HK-2 (cell line): ENCODE results near the gene TAF11L13.
"Not testable (repeated sequence)": the region's sequence is repeated elsewhere in the genome, so short reads cannot be mapped to it uniquely, and the experiment has no call there.

ENCODE experiments used
- DNase-seq: peaks from one replicate; pipeline ENCODE4 v3.0.0-alpha.2; 2018; ENCODE audit not compliant: unreplicated experiment

Gene TAF11L13

DNA sequence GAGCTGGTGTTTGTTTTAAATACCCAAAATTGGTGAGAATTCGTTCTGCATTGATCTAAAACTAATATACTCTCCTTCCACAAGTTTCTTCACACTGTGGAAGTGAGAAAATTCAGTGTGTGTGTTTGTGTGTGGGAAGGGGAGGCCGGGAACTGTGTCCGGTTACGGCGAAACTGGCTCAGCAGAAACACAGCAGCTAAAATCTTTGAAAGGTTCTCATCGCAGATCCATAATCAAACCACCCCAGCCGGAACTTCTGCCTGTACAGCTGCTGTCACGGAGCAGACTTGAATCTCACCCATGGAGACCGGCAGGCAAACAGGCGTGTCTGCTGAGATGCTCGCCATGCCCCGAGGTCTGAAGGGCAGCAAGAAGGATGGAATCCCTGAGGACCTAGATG is at the start of gene TAF11L13:
Gene TAF11L13, plus strand, starts transcription at position 301 of the 400 bp plus-strand sequence.
- not testable (repeated sequence) for DNase-seq

DNA sequence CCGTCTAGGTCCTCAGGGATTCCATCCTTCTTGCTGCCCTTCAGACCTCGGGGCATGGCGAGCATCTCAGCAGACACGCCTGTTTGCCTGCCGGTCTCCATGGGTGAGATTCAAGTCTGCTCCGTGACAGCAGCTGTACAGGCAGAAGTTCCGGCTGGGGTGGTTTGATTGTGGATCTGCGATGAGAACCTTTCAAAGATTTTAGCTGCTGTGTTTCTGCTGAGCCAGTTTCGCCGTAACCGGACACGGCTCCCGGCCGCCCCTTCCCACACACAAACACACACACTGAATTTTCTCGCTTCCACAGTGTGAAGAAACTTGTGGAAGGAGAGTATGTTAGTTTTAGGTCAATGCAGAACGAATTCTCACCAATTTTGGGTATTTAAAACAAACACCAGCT is 46.2 kb upstream of the TAF11L13 start, which contains the start of gene TAF11L7:
Gene TAF11L7, minus strand, starts transcription at position 101 of the 400 bp plus-strand sequence.
- not testable (repeated sequence) for DNase-seq

DNA sequence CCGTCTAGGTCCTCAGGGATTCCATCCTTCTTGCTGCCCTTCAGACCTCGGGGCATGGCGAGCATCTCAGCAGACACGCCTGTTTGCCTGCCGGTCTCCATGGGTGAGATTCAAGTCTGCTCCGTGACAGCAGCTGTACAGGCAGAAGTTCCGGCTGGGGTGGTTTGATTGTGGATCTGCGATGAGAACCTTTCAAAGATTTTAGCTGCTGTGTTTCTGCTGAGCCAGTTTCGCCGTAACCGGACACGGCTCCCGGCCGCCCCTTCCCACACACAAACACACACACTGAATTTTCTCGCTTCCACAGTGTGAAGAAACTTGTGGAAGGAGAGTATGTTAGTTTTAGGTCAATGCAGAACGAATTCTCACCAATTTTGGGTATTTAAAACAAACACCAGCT is 41.0 kb upstream of the TAF11L13 start, which contains the start of gene TAF11L8:
Gene TAF11L8, minus strand, starts transcription at position 101 of the 400 bp plus-strand sequence.
- not testable (repeated sequence) for DNase-seq

DNA sequence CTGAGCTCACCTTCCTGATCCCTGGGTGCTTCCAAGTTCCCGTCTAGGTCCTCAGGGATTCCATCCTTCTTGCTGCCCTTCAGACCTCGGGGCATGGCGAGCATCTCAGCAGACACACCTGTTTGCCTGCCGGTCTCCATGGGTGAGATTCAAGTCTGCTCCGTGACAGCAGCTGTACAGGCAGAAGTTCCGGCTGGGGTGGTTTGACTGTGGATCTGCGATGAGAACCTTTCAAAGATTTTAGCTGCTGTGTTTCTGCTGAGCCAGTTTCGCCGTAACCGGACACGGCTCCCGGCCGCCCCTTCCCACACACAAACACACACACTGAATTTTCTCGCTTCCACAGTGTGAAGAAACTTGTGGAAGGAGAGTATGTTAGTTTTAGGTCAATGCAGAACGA is 37.6 kb upstream of the TAF11L13 start, which contains the start of gene TAF11L9:
Gene TAF11L9, minus strand, starts transcription at position 140 of the 400 bp plus-strand sequence.
- not testable (repeated sequence) for DNase-seq

DNA sequence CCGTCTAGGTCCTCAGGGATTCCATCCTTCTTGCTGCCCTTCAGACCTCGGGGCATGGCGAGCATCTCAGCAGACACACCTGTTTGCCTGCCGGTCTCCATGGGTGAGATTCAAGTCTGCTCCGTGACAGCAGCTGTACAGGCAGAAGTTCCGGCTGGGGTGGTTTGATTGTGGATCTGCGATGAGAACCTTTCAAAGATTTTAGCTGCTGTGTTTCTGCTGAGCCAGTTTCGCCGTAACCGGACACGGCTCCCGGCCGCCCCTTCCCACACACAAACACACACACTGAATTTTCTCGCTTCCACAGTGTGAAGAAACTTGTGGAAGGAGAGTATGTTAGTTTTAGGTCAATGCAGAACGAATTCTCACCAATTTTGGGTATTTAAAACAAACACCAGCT is 34.2 kb upstream of the TAF11L13 start, which contains the start of gene TAF11L10:
Gene TAF11L10, minus strand, starts transcription at position 101 of the 400 bp plus-strand sequence.
- not testable (repeated sequence) for DNase-seq

DNA sequence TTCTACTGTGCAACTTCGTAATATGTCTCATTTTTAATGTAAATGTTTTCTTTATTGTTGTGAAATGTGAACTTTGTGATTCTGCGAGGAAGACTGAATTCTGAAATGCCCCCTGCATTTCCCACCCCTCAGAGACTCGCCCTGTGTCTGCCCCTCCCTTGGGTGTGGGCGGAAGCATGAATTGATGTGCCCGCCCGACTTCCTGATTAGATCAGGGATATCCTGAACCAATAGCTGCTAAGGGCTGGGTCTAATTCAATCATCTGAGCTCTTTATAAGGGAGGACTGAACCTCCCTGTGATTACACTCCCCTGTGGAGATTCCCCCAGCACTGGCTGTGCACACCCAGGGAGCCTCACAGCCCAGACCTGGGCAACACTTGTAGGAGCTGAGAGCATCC is 28.0 kb upstream of the TAF11L13 start, which contains the start of gene TAF11L11:
Gene TAF11L11, plus strand, starts transcription at position 304 of the 400 bp plus-strand sequence.
- DNase-seq: not testable (repeated sequence)

DNA sequence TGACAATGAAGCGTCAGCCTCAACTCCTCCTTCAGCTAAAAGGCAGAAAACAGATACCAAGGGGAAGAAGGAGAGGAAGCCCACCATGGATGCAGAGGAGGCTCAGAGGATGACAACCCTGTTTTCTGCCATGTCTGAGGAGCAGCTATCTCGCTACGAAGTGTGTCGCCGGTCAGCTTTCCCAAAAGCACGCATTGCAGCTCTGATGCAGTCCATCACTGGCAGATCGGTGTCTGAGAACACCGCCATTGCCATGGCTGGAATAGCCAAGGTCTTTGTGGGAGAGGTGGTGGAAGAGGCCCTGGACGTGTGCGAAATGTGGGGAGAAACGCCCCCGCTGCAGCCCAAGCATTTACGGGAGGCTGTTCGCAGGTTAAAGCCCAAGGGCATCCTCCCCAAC is 26.9 kb upstream of the TAF11L13 start:
- DNase-seq: no peak

DNA sequence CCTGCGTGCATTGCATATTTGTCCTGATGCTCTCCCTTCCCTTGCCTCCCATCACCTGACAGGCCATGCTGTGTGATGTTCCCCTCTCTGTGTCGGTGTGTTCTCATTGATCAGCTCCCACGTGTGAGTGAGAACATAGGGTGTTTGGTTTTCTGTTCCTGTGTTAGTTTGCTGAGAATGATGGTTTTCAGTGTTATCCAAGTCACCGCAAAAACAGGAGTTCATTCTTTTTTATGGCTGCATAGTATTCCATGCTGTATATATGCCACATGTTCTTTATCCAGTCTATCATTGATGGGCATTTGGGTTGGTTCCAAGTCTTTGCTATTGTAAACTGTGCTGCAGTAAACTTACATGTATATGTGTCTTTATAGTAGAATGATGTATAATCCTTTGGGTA is 24.4 kb upstream of the TAF11L13 start:
- DNase-seq: not testable (repeated sequence)

DNA sequence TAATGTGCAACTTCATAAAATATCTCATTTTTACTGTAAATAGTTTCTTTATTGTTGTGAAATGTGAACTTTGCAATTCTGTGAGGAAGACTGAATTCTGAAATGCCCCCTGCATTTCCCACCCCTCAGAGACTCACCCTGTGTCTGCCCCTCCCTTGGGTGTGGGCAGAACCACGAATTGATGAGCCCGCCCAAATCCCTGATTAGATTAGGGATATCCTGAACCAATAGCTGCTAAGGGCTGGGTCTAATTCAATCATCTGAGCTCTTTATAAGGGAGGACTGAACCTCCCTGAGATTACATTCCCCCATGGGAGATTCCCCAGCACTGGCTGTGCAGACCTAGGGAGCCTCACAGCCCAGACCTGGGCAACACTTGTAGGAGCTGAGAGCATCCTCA is 21.8 kb upstream of the TAF11L13 start, which contains the start of gene TAF11L12:
Gene TAF11L12, plus strand, starts transcription at position 301 of the 400 bp plus-strand sequence.
- DNase-seq: not testable (repeated sequence)

DNA sequence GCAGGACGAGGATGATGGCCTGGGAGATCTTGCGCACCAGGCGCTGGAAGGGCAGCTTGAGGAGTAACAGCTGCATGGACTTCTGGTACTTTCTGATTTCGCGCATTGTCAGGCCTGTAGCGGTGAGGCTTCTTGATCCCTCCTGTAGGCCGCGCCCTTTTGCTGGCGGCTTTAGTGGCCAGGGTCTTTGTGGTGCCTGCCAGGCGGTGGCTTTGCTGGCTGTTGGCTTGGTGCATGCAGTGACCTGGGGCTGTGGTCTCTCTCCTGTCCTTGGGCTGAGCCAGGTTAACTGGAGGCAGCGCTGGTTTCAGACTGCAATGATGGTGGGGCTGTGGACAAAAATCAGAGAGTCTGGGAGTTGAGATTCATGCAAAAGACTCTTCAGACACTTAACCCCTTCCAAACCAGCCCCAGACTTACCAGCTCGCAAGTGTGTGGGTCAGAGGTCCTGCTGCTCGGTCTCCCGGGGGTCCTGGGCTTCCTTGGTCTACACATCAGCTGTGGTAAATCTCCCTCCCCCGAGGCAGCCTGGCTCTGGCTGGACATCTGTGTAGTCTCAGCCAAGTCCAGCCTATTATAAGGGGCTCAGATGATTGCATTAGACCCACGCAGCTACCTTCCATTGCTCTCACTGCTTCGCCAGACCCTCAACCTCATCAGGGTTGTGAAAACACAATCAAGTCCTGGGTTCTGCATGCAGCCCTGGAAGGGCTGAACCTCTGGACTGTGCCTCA is 16.8 kb upstream of the TAF11L13 start:
- DNase-seq: no peak

DNA sequence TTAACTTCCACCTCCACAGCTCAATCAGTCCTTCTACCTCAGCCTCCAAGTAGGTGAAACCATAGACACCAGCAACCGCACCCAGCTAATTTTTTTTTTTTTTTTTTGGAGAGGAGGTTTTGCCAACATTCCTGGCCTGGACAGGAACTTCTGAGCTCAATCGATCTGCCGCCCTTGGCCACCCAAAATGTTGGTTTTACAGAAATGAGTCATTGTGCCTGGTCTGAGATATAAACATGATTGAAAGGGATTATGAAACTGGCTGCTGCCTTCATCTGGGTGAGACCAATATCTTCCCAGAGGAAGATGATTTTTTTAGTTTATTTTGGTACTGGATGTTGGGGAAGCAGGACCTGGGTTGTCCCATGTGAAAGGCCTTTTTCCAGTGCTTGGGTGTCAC is 12.5 kb upstream of the TAF11L13 start:
- no peak for DNase-seq

DNA sequence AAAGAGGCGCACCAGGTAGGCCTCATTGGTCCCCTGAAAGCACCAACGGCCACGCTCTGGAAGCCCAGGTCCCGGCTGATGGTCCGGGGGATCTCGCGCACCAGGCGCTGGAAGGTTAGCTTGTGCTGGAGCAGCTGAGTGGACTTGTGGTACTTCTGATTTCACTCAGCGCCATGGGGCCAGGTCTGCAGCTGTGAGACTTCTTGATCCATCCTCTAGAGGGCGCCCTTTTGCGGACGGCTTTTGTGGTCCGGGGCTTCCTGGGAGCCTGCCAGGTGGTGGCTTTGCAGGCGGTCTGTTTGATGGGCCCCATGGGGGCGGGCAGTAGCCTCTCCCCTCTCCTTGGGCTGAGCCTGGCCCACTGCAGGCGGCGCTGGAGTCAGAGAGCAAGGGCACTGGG is 11.3 kb upstream of the TAF11L13 start:
- no peak for DNase-seq

DNA sequence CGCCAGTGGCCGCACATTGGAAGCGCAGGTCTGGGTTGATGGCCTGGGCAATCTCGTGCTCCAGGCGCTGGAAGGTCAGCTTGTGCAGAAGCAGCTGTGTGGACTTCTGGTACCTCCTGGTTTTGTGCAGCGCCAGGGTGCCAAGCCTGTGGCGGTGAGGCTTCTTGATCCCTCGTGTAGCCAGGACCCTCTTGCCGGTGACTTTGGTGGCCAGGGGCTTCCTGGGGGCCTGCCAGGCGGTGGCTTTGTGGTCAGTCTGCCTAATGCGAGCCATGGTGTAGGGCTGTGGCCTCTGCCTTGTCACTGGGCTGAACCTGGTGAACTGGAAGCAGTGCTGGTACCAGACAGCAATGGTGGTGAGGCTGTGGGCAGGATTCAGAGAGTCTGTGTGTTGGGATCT is 6.2 kb upstream of the TAF11L13 start:
- DNase-seq: no peak

DNA sequence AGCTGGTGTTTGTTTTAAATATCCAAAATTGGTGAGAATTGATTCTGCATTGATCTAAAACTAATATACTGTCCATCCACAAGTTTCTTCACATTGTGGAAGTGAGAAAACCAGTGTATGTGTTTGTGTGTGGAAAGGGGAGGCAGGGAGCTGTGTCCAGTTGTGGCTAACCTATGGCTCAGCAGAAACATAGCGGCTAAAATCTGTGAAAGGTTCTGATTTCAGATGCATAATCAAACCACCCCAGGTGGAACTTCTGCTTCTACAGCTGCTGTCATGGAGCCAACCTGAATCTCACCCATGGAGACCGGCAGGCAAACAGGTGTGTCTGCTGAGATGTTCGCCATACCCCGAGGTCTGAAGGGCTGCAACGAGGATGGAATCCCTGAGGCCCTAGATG is 2.3 kb downstream of the TAF11L13 start, which contains the start of gene TAF11L14:
Gene TAF11L14, plus strand, starts transcription at position 301 of the 400 bp plus-strand sequence.
- DNase-seq: no peak

DNA sequence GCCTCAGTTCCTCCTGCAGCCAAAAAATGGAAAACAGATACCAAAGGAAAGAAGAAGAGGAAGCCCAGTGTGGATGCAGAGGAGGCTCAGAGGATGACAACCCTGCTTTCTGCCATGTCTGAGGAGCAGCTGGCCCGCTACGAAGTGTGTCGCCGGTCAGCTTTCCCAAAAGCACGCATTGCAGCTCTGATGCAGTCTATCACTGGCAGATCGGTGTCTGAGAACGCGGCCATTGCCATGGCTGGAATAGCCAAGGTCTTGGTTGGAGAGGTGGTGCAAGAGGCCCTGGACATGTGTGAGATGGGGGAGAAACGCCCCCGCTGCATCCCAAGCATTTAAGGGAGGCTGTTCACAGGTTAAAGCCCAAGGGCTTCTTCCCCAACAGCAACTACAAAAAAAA is 17.3 kb downstream of the TAF11L13 start:
- DNase-seq: not testable (repeated sequence)

DNA sequence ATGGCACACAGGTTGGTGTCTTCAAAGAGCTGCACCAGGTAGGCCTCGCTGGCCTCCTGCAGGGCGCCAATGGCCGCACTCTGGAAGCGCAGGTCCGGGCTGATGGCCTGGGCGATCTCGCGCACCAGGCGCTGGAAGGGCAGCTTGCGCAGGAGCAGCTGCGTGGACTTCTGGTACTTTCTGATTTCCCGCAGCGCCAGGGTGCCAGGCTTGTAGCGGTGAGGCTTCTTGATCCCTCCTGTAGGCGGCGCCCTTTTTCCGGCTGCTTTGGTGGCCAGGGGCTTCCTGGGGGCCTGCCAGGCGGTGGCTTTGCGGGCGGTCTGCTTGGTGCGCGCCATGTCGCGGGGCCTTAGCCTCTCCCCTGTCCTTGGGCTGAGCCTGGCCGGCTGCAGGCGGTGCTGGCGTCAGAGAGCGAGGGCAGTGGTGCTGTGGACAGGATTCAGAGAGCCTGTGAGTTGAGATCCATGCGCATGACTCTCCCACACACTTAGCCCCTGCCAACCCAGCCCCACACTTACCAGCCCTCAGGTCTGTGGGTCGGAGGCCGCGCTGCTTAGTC is 23.4 kb downstream of the TAF11L13 start:
- not testable (repeated sequence) for DNase-seq

DNA sequence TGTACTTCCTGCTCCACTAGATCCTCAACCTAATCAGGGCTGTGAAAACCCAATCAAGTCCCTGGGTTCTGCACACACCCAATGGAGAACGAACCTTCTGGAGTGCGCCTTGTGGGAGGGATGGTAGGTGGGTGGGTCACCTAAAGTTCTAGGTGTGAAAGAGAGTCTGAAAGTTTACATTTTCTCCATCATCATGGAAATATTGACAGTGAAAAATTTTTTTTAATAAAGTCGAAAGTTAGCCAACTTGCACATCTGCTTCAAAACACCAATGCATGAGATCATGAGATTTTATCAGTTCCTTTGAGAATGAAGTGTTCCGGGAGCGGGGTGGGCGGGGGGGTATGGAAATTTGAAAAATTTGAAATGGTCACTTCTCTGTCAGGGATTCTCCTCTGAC is 24.0 kb downstream of the TAF11L13 start:
- DNase-seq: no peak

DNA sequence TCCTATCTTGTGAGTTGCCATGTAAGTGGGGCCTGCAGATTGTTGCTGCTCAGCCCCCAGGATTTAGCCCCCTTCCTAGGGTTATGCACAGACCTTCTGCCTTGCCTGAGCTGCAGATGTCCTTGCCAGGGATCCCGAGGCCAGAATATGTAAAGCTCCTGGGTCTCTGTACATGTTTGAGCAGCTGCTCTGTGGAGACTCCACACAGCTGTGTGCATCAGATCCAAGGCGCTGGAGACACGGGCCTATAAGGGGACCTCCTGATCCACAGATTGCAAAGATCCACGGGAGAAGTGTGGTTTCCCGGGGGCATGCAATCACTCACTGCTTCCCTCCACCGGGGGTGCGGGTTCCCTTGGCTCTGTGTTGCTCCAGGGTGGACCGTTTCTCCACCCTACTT is 31.3 kb downstream of the TAF11L13 start:
- DNase-seq: no peak

DNA sequence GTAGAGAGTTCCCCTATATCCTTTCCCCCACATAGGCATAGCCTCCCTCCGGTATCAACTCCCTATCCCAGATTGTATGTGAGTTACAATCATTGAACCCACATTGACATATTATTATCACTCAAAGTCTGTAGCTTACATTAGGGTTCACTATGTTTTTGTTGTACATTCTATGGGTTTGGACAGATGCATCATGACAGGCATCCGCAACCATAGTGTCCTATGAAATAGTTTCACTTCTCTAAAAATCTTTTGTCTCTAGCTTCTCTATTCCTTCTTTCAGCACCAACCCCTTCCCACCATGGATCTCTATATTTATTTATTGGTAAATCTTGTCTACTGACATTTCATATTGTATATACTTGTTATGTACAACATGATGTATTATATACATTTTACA is 33.9 kb downstream of the TAF11L13 start:
- DNase-seq: no peak

DNA sequence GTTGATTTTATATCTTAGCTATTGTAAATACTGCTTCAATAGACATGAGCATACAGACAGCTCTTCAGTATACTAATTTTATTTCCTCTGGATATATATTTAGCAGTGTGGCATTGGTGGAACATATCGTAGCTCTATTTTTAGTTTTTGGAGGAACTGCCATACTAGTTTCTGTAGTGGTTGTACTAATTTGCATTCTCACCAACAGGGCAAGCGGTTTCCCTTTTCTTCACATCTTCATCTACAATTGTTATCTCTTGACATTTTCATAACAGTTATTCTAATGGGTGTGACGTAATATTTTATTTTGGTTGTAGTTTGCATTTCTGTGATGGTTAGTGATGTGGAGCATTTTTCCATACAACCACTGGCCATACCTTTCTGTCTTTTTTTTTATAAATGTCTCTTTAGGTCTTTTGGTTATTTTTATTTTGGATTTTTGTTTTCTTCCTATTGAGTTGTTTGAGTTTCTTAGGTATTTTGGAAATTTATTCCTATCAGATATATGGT is 34.9 kb downstream of the TAF11L13 start:
- no peak for DNase-seq

DNA sequence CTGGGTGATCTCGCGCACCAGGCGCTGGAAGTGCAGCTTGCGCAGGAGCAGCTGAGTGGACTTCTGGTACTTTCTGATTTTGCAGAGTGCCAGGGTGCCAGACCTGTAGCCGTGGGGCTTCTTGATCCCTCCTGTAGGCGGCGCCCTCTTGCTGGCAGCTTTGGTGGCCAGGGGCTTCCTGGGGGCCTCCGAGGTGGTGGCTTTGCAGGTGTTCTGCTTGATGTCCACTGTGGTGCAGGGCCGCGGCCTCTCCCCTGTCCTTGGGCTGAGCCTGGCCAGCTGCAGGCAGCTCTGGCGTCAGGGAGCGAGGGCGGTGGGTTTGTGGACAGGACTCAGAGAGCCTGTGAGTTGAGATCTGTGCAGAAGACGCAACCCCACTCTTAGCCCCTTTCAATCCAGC is 38.5 kb downstream of the TAF11L13 start:
- no peak for DNase-seq

DNA sequence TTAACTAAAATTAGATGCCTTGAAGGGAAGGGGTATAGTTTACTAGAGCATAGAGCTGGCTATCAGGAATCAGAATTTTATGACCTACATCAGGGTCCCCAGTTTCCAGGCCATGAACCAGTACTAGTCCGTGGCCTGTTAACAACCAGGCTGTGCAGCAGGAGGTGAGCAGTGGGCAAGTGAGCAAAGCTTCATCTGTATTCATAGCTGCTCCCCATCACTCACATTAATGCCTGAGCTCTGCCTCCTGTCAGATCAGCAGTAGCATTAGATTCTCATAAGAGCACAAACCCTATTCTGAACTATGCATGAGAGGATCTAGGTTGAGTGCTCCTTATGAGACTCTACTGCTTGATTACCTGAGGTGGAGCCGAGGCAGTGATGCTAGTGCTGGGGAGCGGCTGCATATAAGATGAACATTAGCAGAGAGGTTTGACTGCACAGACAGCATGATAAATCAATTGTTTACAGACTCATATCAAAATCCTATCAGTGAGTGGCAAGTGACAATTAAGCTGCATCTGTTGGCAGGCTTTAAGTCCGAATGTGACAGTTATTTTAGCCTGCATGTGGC is 47.0 kb downstream of the TAF11L13 start:
- DNase-seq: no peak
